ENCODE measurements around the gene TPM2. TPM values are rescaled to one million over a fixed set of nuclear protein-coding genes. Genes with fewer than 3 reads are reported as not detected.

Gene TPM2
- total RNA-seq, 1 experiment from 2014 or later, result 138 TPM

DNA sequence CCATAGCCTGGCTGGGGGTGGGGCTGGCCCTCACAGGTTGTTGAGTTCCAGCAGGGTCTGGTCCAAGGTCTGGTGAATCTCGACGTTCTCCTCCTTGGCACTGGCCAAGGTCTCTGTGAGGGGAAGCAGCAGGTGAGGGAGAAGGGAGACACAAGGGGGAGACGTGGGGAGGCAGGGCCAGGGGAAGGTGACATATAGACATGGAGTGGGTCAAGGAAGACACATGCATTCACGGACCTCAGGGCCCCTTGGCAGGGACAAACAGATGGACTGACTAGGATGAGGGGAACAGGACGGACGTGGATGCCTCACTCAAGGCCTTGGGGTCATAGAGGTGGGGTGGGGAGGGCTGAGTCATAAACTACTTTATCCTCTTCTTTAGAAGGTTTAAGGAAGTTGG, 7.7 kb downstream of the TPM2 start:
- no peaks in the 10 kb centered on the region for H3K27me3 Mint-ChIP-seq (ENCODE audit: unreplicated experiment)
- H3K36me3 Mint-ChIP-seq (ENCODE audit: insufficient read depth, unreplicated experiment), result peaks cover 25% of the 10 kb centered on the region
- DNase-seq, result no peak
- CTCF ChIA-PET, result no interaction called here
- intact Hi-C loops (cut with micrococcal nuclease; ENCODE audit: unreplicated experiment), result no loop called here
- H3K4me1 Mint-ChIP-seq (ENCODE audit: low read depth, unreplicated experiment), result peaks cover 8% of the 10 kb centered on the region
- H3K4me3 Mint-ChIP-seq (ENCODE audit: low read depth, unreplicated experiment), result no peak overlapping the region
- TF ChIP-seq CTCF (IDR thresholded peaks at IDR 0.05; ENCODE audit: unreplicated experiment), result no peak
- H3K9me3 Mint-ChIP-seq (ENCODE audit: low read depth, unreplicated experiment), result no peaks in the 10 kb centered on the region
- peak overlapping the region; percentile 36 for H3K27ac Mint-ChIP-seq (ENCODE audit: unreplicated experiment)
- BruUV-seq (replicated peaks), result no TSS peak

DNA sequence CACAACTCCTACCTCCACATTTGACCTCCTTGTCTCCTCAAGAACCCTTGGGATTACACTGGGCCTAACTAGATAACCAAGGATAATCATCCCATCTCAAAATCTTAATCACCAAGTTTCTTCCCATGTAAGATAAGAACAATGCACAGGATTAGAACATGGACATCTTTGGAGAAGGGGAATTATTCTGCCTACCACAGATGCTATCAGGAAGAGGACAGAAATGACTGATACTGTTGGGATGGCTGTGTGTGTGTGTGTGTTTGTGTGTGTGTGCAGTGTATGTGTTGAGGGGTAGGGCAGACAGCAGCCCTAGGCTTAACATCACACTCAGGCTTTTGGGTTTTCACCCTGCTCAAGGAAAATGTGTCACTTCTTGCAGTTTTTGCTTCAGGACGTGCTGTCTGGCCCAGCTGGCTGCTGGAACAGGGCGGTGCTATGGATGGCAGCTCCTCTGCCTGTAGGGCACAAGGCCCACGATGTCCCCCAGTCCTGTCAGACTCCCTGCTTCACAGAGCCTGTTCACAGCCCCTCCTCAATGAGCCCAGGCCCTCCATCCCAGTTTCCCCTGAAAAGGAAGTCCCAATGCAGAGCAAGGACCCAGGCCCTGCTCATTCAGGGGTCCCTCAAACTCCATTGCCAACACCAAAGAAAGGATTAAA, 8.3 kb downstream of the TPM2 start:
- H3K9me3 Mint-ChIP-seq (ENCODE audit: low read depth, unreplicated experiment), result no peaks in the 10 kb centered on the region
- CTCF ChIA-PET, result interaction anchor here (1.1 kb wide), 1 partner anchor 15 kb away, joined by 4 read pairs; no protein-coding TSS in a partner anchor
- no peak for TF ChIP-seq CTCF (IDR thresholded peaks at IDR 0.05; ENCODE audit: unreplicated experiment)
- intact Hi-C loops (cut with micrococcal nuclease; ENCODE audit: unreplicated experiment), result no loop called here
- no TSS peak for BruUV-seq (replicated peaks)
- H3K27me3 Mint-ChIP-seq (ENCODE audit: unreplicated experiment), result no peaks in the 10 kb centered on the region
- no peak overlapping the region for H3K4me3 Mint-ChIP-seq (ENCODE audit: low read depth, unreplicated experiment)
- DNase-seq, result no peak
- H3K36me3 Mint-ChIP-seq (ENCODE audit: insufficient read depth, unreplicated experiment), result peaks cover 25% of the 10 kb centered on the region
- H3K4me1 Mint-ChIP-seq (ENCODE audit: low read depth, unreplicated experiment), result peaks cover 8% of the 10 kb centered on the region
- H3K27ac Mint-ChIP-seq (ENCODE audit: unreplicated experiment), result no peak overlapping the region

GRCh38 chr9:35680331-35681105, 9.2 kb downstream of the TPM2 start:
- Mint-ChIP-seq H3K27me3 (ENCODE audit: unreplicated experiment) (no peaks in the 10 kb centered on the region), H3K27ac (ENCODE audit: unreplicated experiment) (no peak overlapping the region), H3K9me3 (ENCODE audit: low read depth, unreplicated experiment) (no peaks in the 10 kb centered on the region), H3K36me3 (ENCODE audit: insufficient read depth, unreplicated experiment) (peaks cover 22% of the 10 kb centered on the region), H3K4me3 (ENCODE audit: low read depth, unreplicated experiment) (no peak overlapping the region), H3K4me1 (ENCODE audit: low read depth, unreplicated experiment) (peaks cover 8% of the 10 kb centered on the region)
- BruUV-seq (replicated peaks), result no TSS peak
- TF ChIP-seq CTCF (IDR thresholded peaks at IDR 0.05; ENCODE audit: unreplicated experiment), result no peak
- CTCF ChIA-PET, result interaction anchor here (1.1 kb wide), 1 partner anchor 16 kb away, joined by 4 read pairs; no protein-coding TSS in a partner anchor
- intact Hi-C loops (cut with micrococcal nuclease; ENCODE audit: unreplicated experiment), result no loop called here
- no peak for DNase-seq

DNA sequence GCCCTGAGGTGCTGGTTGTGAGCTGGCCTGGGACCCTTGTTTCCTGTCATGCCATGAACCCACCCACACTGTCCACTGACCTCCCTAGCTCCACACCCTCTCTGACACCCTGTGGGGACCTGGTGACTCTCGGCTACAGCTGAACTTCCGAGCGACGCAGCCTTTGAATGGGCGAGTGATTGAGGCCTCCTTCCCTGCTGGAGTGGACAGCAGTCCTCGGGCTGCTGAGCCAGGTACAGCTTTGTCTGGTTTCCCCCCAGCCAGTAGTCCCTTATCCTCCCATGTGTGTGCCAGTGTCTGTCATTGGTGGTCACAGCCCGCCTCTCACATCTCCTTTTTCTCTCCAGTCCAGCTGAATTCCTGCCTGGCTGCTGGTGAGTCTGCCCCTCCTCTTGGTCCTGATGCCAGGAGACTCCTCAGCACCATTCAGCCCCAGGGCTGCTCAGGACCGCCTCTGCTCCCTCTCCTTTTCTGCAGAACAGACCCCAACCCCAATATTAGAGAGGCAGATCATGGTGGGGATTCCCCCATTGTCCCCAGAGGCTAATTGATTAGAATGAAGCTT, 9.9 kb downstream of the TPM2 start:
- DNase-seq, result no peak
- Mint-ChIP-seq H3K27me3 (ENCODE audit: unreplicated experiment) (no peaks in the 10 kb centered on the region), H3K36me3 (ENCODE audit: insufficient read depth, unreplicated experiment) (peaks cover 18% of the 10 kb centered on the region), H3K9me3 (ENCODE audit: low read depth, unreplicated experiment) (no peaks in the 10 kb centered on the region), H3K27ac (ENCODE audit: unreplicated experiment) (no peak overlapping the region), H3K4me1 (ENCODE audit: low read depth, unreplicated experiment) (peaks cover 8% of the 10 kb centered on the region), H3K4me3 (ENCODE audit: low read depth, unreplicated experiment) (no peak overlapping the region)
- no peak for TF ChIP-seq CTCF (IDR thresholded peaks at IDR 0.05; ENCODE audit: unreplicated experiment)
- BruUV-seq (replicated peaks), result no TSS peak
- CTCF ChIA-PET, result interaction anchor here (1.1 kb wide), 1 partner anchor 17 kb away, joined by 4 read pairs; no protein-coding TSS in a partner anchor
- intact Hi-C loops (cut with micrococcal nuclease; ENCODE audit: unreplicated experiment), result no loop called here
